A673 (cell line): Measurements from ENCODE around the gene MPV17.

Experiments used
- CTCF ChIP-seq: fragments of 300-800, 200-600 bp; sonication (generic); conservative IDR thresholded peaks from 2 replicates; pipeline ENCODE4 v1.5.1; 2017; ENCODE audit warnings: low read depth, mild to moderate bottlenecking, antibody characterized with exemption, low read length, moderate library complexity, mixed read lengths
- EZH2 ChIP-seq: fragments of 200-600 bp; sonication (generic); IDR thresholded peaks from 2 replicates; pipeline ENCODE4 v1.6.1; 2017; ENCODE audit warnings: borderline replicate concordance, low read depth, mild to moderate bottlenecking, mixed read lengths, antibody characterized with exemption, low read length; ENCODE audit not compliant: poor library complexity, severe bottlenecking

- TF ChIP-seq CTCF (no peak), EZH2 (no peak)
Observed at GRCh38 chr2:27261926-27262298, 61.0 kb downstream of the MPV17 start.
